DMS153 treated with DMSO at 0.1 percent for 48 hours (cell line): Measurements from ENCODE around the gene MRPL52.
"Not testable (repeated sequence)": the region's sequence is repeated elsewhere in the genome, so short reads cannot be mapped to it uniquely, and the experiment has no call there.

Experiments used
- DNase-seq: peaks from one replicate; lab custom pipeline; 2025; ENCODE audit not compliant: unreplicated experiment; lab: John Stamatoyannopoulos, UW

The MRPL52 gene

DNA sequence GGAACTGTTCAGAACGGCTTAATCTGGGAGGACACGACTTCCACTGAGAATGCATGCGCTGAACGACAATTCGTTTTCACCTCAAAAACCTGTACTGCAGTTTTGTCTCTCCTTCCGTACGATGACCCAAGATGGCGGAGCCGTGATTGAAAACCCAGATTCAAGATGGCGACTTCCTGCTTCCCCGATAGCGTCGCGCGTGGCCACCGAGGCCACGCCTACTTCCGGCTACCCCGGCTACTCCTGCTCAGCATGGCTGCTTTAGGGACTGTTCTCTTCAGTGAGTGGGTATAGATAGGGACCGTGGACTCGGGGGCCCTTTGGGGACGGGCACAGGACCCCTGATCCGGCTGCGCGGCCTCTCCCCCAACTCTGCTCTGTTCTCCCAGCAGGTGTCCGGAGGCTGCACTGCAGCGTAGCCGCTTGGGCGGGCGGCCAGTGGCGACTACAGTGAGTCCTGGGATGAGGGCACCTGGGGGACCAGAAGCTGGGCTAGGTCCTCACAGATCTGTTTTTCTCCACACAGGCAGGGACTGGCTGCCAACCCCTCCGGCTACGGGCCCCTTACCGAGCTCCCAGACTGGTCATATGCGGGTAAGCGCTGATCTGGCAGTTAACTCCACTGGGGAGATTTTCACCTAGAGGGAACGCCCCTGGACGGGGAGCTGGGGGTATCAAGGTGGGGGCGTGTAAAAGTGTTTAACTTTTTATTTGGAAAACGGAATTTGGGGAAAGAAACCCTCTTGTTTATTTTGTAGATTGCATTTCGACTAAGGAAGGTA is at the start of gene MRPL52:
TSS of gene MRPL52 (plus strand) at position 227 of the 782 bp plus-strand sequence. CDS start at position 253, 26 bp downstream.
- DNase-seq = peak; percentile 90

DNA sequence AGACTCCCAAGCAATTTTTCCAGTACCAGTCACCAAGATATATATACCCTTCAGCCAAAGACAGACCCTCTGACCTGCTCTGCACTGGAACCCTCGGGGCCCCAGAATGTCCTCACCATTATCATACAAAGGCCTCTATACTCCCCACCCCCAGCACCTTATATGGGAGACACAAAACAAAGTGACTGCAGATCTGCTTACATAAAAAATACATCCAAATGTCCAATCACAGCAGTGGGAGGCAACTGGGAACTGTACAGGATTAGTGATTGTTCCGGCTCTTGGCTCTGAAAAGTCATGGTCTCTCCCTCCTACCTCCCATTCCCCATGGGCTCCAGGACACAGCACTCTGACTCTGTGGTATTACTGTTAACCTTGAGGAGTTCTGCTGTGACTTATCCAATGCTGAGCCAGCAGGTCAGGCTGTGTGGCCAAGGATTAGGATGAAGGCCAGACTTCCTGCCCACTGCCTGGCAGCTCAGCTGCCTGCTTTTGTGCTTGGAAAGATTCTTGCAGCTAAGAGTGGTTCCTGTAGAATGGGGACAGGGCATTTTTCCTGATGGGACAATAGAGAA is 49.5 kb upstream of the MRPL52 start:
- DNase-seq = no peak

DNA sequence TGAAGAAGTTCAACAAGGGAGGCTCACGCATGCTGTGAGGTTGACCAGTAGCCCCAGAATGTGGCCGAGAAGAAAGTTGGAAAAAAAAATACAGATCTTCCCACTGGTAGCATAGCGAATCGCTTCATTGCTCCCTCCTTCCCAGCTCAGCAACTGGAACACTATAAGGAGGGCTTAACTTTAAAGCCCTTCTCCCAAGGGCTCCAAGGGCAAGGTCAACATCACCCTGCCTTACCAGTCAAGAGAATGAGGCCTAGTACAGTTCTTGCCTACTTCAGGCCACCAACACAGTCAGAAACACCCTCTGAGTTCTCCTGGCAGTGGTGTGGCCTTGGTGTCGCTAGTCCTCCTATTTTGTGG is 48.8 kb upstream of the MRPL52 start:
- no peak for DNase-seq

GRCh38 chr14:22781301-22781991 is 48.2 kb upstream of the MRPL52 start:
- DNase-seq = no peak

DNA sequence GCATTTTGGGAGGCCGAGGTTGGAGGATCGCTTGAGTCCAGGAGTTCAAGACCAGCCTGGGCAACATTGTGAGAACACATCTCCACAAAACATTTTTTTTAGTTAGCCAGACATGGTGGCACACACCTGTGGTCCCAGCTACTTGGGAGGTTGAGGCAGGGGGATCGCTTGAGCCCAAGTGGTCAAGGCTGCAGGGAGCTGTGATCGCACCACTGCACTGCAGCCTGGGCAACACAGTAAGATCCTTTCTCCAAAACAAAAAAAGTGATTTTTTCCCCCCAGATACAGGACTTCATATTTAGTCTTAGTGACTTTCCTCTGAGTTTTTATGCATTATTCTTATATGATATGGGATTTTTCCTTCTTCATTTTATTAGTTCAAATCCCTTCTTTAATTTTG is 43.0 kb upstream of the MRPL52 start:
- DNase-seq = no peak

DNA sequence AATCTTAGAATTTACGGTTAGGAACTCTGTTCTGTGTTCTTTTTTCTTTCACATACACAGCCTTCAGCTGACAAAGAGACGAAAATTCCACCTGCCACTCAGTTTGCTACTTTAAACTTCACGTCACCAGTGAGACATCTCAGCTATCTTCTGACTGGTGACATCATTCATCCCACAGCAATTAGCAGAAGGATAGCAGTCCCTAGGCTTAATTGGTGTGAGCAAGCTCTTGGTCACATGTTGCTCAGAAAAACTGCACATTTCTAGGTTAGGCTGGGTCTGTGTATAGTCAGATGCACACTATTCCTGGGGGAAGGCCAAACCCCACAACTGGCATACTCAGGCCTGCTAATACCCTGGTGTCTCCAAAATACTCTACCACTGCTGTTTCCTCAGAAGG is 38.4 kb upstream of the MRPL52 start:
- DNase-seq = no peak

- DNase-seq = no peak
These were observed 37.5 kb upstream of the MRPL52 start for GRCh38 chr14:22792158-22792557.

GRCh38 chr14:22793550-22793949 is 36.1 kb upstream of the MRPL52 start:
- DNase-seq = not testable (repeated sequence)

DNA sequence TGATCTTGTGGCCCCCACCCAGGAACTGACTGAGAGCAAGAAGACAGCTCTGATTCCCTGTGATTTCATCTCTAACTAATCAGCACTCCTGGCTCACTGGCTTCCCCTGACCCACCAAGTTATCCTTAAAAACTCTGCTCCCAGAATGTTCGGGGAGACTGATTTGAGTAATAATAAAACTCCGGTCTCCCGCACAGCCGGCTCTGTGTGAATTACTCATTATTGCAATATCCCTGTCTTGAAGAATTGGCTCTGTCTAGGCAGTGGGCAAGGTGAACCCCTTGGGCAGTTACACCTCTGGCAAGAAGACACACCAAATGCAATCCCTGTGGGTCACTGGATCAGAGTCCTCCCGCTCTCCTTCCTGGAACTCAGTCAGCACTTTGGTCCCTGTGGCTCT is 35.7 kb upstream of the MRPL52 start:
- no peak for DNase-seq

- no peak for DNase-seq
These were observed 35.1 kb upstream of the MRPL52 start for GRCh38 chr14:22794551-22794951.

DNA sequence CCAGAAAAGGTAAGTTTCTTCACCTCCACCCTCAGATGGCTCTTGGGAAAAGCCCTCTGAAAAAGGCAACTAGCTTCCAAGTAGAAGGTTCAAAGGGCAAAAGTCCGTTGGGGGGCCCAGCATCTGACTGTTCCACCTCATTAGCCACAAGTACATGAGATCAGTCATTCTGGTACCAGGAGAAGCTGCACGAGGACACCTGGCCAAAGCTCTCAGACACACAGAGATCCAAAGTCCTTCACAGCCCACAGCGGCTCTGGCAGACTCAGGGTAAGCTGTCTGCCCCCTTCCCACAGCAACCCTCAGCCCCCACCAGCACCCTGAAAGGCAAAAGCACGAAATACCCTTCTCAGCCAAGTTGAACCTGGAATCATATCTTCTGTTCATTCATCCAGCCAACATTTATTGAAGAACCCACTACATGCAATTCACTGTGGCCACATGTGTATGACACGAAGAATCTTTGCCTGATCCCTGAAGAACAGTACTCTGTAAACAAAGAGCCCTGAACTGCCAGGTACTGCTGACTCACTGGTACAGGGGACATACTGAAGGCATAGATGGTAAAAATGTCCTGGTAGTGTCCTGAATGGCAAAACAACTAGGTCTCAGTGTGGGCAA is 33.5 kb upstream of the MRPL52 start:
- DNase-seq = no peak

GRCh38 chr14:22797017-22797917 is 32.4 kb upstream of the MRPL52 start:
- DNase-seq = no peak

GRCh38 chr14:22798528-22798927 is 31.2 kb upstream of the MRPL52 start:
- no peak for DNase-seq

- no peak for DNase-seq
These were observed 29.3 kb upstream of the MRPL52 start for GRCh38 chr14:22800346-22800745.

DNA sequence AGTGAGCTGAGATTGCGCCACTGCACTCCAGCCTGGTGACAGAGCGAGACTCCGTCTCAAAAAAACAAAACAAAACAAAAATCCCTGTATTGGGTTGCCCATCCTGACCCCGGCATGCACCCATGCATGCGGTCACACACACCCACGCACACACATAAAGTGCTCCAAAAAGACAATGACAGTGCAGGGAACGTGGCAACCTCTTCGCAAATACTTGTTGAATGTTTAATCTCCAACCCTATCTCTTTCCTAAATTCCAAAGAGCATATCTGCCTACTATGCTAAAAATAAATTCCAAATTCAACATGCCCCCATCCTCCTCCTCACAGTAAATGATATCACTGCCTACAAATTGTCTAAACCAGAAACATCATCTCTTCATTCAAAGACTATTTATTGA is 28.0 kb upstream of the MRPL52 start:
- DNase-seq = no peak

DNA sequence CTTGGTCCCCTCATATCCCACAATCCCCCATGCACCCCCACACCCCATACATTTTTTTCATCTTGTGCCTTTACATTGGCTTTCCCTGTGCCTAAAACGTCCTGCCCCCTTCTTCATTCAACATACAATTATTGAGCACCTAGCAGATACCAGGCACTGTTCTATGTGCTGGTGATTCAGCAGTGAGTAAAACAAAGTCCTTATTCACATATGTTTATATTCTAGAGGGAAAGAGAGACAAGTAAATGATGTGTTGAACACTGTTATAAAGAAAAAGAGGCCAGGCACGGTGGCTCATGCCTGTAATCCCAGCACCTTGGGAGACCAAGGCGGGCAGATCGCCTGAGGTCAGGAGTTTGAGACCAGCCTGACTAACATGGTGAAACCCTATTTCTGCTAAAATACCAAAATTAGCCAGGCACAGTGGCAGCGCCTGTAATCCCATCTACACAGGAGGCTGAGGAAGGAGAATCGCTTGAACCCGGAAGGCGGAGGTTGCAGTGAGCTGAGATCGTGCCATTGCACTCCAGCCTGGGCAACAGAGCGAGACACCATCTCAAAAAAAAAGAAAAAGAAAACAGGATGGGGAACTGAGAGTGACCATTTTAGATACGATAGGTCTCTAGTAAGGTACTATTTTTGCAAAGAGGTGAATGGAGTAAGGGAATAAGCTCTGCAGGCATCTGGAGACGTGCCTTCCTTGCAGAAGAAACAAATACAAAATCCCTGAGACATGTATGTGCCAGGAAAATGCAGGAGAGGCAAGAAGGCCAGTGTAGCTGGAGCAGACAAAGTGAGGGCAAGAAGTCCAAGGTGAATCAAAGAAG is 26.6 kb upstream of the MRPL52 start:
- no peak for DNase-seq

DNA sequence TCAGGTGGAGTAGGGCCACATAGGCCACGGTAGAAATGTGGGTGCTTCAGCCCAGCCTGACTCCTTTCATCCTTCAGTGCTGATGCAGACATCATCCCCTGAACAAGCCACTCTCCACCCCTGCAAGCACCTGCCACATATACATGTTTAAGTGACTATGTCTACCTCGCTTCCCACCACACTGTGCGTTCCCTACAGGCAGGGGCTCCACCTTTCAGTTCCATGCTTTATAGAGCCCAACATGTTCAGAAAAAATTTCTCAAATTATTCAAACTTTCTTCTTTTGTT is 26.1 kb upstream of the MRPL52 start:
- no peak for DNase-seq

- DNase-seq = not testable (repeated sequence)
These were observed 24.5 kb upstream of the MRPL52 start for GRCh38 chr14:22805235-22805634.

- DNase-seq = no peak
These were observed 22.1 kb upstream of the MRPL52 start for GRCh38 chr14:22807432-22808087.
